ENCODE data around the gene CBL.

- TF ChIP-seq CTCF (IDR thresholded peaks at IDR 0.05) (no peak), POLR2A (IDR thresholded peaks at IDR 0.05) (no peak), POLR2AphosphoS5 (IDR thresholded peaks at IDR 0.05; ENCODE audit: insufficient read depth in 1 of 2, low read depth in 1 of 2) (no peak)
These were observed 12.5 kb upstream of the CBL start for GRCh38 chr11:119193626-119194025.
